GM19099 (cell line): ENCODE data around the gene UPK3A.

ENCODE experiments used
- POLR2A ChIP-seq: IDR thresholded peaks from 3 replicates; pipeline ENCODE4 v1.6.1; 2011; ENCODE audit warnings: low read depth; ENCODE audit not compliant: insufficient read length; ENCODE audit errors: extremely low read depth

Gene UPK3A

GRCh38 chr22:45310331-45310976 lies 25.7 kb downstream of the UPK3A start:
- no peak for TF ChIP-seq POLR2A

GRCh38 chr22:45310977-45311531 lies 26.3 kb downstream of the UPK3A start:
- TF ChIP-seq POLR2A: no peak

GRCh38 chr22:45312415-45312814 lies 27.7 kb downstream of the UPK3A start:
- no peak for TF ChIP-seq POLR2A

- no peak for TF ChIP-seq POLR2A
These were observed 28.1 kb downstream of the UPK3A start for GRCh38 chr22:45312856-45313255.

GRCh38 chr22:45314054-45314721 lies 29.4 kb downstream of the UPK3A start:
- no peak for TF ChIP-seq POLR2A

- no peak for TF ChIP-seq POLR2A
These were observed 30.0 kb downstream of the UPK3A start for GRCh38 chr22:45314786-45315185.

GRCh38 chr22:45316796-45317526 lies 32.2 kb downstream of the UPK3A start:
- no peak for TF ChIP-seq POLR2A

GRCh38 chr22:45317551-45318167 lies 32.9 kb downstream of the UPK3A start:
- TF ChIP-seq POLR2A: no peak

- no peak for TF ChIP-seq POLR2A
These were observed 33.4 kb downstream of the UPK3A start for GRCh38 chr22:45318168-45318557.

- no peak for TF ChIP-seq POLR2A
These were observed 34.0 kb downstream of the UPK3A start for GRCh38 chr22:45318558-45319323.

- no peak for TF ChIP-seq POLR2A
These were observed 34.6 kb downstream of the UPK3A start for GRCh38 chr22:45319324-45319685.

GRCh38 chr22:45320357-45320976 lies 35.7 kb downstream of the UPK3A start:
- no peak for TF ChIP-seq POLR2A

- TF ChIP-seq POLR2A: no peak
These were observed 37.1 kb downstream of the UPK3A start for GRCh38 chr22:45321827-45322226.

GRCh38 chr22:45322873-45323525 lies 38.2 kb downstream of the UPK3A start:
- TF ChIP-seq POLR2A: no peak

- no peak for TF ChIP-seq POLR2A
These were observed 38.9 kb downstream of the UPK3A start for GRCh38 chr22:45323695-45324094.
